Mesothelial cell of epicardium (in vitro differentiated cells): ENCODE measurements around the gene C19orf85. TPM values are rescaled to one million over a fixed set of nuclear protein-coding genes. Genes with fewer than 3 reads are reported as not detected.

ENCODE experiments used
- DNase-seq, 2 experiments: peaks; one replicate each; pipeline ENCODE4 v3.0.0; 2021; ENCODE audit warnings: low spot score in 2 of 2; ENCODE audit not compliant: unreplicated experiment in 2 of 2
- H3K27ac Mint-ChIP-seq: 2 replicates; pipeline ENCODE4 v1.8.0; 2021; ENCODE audit warnings: mixed read lengths
- H3K27me3 Mint-ChIP-seq: 2 replicates; pipeline ENCODE4 v1.8.0; 2021; ENCODE audit warnings: low read depth, mixed read lengths
- H3K36me3 Mint-ChIP-seq: 2 replicates; pipeline ENCODE4 v1.8.0; 2021; ENCODE audit warnings: mixed read lengths
- H3K4me1 Mint-ChIP-seq: 2 replicates; pipeline ENCODE4 v1.8.0; 2021; ENCODE audit warnings: mixed read lengths
- H3K4me3 Mint-ChIP-seq: 2 replicates; pipeline ENCODE4 v1.8.0; 2021; ENCODE audit warnings: mild to moderate bottlenecking, moderate library complexity, mixed read lengths
- H3K9me3 Mint-ChIP-seq: 2 replicates; pipeline ENCODE4 v1.8.0; 2021; ENCODE audit warnings: mixed read lengths
- CTCF ChIP-seq: fragments of 200-600 bp; sonication (generic); IDR thresholded peaks from one replicate; pipeline ENCODE4 v1.5.0; 2021; ENCODE audit warnings: antibody characterized with exemption; ENCODE audit not compliant: unreplicated experiment
- total RNA-seq: library from RNA; stranded (reverse); gene quantifications from 3 replicates; pipeline ENCODE4 v1.2.1, GENCODE V29; 2021

The C19orf85 gene
- total RNA-seq, 1 donor from 2014 or later: not detected

- peaks cover 24% of the 10 kb centered on the region for H3K4me1 Mint-ChIP-seq
- peak within 1 kb of the TSS; percentile 86 for H3K27ac Mint-ChIP-seq
- no peaks in the 10 kb centered on the region for H3K9me3 Mint-ChIP-seq
- TF ChIP-seq CTCF: no peak
- peak within 1 kb of the TSS; percentile 56 for H3K4me3 Mint-ChIP-seq
- no peaks in the 10 kb centered on the region for H3K36me3 Mint-ChIP-seq
- no peaks in the 10 kb centered on the region for H3K27me3 Mint-ChIP-seq
- DNase-seq: no peak
These were observed 23.6 kb upstream of the C19orf85 start, which contains the start of gene SSC5D for GRCh38 chr19:55487924-55488687. Gene SSC5D (plus strand): TSS chr19:55488436. CDS start chr19:55488590, 154 bp downstream.

GRCh38 chr19:55486971-55487923 lies 22.7 kb upstream of the C19orf85 start:
- no peaks in the 10 kb centered on the region for H3K36me3 Mint-ChIP-seq
- H3K27me3 Mint-ChIP-seq: no peaks in the 10 kb centered on the region
- H3K27ac Mint-ChIP-seq: peak overlapping the region; percentile 86
- DNase-seq: no peak
- no peak for TF ChIP-seq CTCF
- H3K4me3 Mint-ChIP-seq: peak overlapping the region; percentile 56
- H3K4me1 Mint-ChIP-seq: peaks cover 23% of the 10 kb centered on the region
- no peaks in the 10 kb centered on the region for H3K9me3 Mint-ChIP-seq

- Mint-ChIP-seq H3K27me3 (no peaks in the 10 kb centered on the region), H3K4me3 (peak overlapping the region; percentile 80), H3K36me3 (no peaks in the 10 kb centered on the region), H3K27ac (peak overlapping the region; percentile 86), H3K4me1 (peaks cover 21% of the 10 kb centered on the region), H3K9me3 (no peaks in the 10 kb centered on the region)
- DNase-seq: no peak
- no peak for TF ChIP-seq CTCF
These were observed 21.8 kb upstream of the C19orf85 start for GRCh38 chr19:55486043-55486970.

- TF ChIP-seq CTCF: no peak
- Mint-ChIP-seq H3K36me3 (no peaks in the 10 kb centered on the region), H3K27me3 (no peaks in the 10 kb centered on the region), H3K4me1 (peaks cover 21% of the 10 kb centered on the region), H3K4me3 (peak overlapping the region; percentile 80), H3K9me3 (no peaks in the 10 kb centered on the region), H3K27ac (peak overlapping the region; percentile 80)
- no peak for DNase-seq
These were observed 21.0 kb upstream of the C19orf85 start for GRCh38 chr19:55485439-55486011.
